CD4-positive, alpha-beta T cell treated with Interleukin-1 beta for 1 hour (primary cell): ENCODE measurements around the gene RABL2A.
"Not testable (repeated sequence)": the region's sequence is repeated elsewhere in the genome, so short reads cannot be mapped to it uniquely, and the experiment has no call there.

ENCODE experiments used
- DNase-seq, 2 donors: peaks; one replicate each; pipeline ENCODE4 v3.0.0-alpha.2; 2020 to 2022

Gene RABL2A

DNA sequence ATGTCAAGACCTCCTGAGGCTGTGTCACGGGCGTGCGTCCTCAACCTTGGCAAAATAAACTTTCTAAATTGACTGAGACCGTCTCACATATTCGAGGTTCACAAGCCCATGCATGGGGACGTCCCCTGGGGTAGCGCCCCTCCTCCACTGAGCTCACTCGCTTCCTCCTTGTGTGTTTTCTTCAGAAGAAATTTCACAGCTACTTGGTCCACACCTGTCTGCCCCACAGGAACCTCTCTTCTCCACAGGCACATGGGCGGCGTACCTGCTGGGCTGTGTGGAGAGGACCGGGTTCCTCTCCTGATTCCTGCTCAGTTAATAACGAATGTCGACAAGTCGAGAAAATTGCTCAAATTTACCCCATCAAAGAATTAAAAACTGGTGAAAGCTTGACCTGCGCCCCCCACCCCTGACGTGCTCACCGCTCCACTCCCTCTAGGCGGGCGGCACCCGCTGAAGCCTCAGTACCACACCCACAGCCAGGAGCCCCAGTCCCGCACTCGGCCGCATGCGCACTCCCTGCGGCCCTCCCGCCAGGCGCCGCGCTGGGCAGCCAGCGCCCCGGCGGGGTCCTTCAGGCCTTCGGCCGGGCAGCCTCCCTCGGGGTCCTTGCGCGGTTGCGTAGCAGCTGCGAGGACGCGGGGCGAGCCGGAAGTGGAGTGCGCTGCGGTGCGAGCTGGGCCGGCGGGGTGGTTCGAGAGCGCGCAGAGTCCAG is at the start of gene RABL2A:
TSS of gene RABL2A (plus strand) at position 651 of the 715 bp plus-strand sequence. CDS start 1,341 bp downstream, outside the sequence.
- peak; percentile 89 to 90 for DNase-seq

- DNase-seq, result not testable (repeated sequence)
These were observed 48.6 kb upstream of the RABL2A start for GRCh38 chr2:113578508-113578907.

GRCh38 chr2:113582473-113582872 is 44.6 kb upstream of the RABL2A start:
- not testable (repeated sequence) for DNase-seq

DNA sequence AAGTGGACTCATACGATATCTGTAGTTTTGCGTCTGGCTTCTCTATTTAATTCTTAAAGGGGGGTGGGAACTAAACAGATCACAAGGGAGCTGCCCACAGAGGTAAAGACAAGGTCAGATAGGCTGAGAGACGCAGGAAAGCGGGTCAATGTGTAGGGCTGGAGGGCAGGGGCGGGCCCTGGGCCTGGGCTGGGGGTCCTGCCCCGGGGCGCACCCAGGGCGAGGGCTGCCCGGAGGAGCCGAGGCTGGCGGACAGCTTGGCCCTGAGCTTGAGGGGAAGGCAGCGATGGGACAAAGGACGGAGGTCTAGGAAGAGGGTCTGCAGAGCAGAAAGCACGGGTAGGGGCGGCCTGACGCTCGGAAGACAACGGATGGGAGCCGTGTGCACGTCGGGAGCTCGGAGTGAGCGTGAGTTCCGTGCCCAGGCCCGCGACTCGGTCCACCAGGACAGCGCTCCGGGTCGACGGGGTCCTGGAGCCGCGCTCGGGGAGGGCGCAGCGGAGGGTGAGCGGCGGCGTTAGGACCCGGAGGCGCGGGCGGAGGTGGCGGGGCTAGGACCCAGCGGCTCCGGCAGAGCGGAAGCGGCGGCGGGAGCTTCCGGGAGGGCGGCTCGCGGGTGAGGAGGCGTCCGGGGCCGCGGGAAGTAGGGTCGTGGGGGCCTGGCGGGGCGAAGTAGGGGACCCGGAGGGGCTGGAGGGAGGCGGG is 43.4 kb upstream of the RABL2A start:
- peak; percentile 76 to 79 for DNase-seq

GRCh38 chr2:113584311-113585092 is 42.6 kb upstream of the RABL2A start:
- DNase-seq, result not testable (repeated sequence)

DNA sequence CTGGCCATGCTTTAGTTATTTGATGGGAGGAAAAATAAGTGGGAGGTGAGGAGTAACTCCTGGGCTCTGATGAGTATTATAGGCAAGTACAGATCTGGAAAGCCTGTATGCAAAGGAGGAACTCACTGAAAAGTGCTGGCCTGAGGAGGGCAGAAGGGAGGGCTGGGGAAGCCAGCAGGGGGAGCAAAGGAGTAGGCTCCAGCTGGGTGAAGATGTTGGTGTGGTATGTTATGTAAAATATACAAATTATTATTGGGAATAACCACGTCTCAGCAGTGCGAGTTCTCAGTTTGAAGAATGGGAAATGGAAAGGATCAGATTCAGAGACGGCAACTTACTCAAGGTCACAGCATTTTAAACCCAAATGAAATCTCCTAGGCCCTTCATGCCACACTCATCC is 39.9 kb upstream of the RABL2A start:
- peak; percentile 65 to 67 for DNase-seq

GRCh38 chr2:113589591-113589990 is 37.5 kb upstream of the RABL2A start:
- not testable (repeated sequence) for DNase-seq

DNA sequence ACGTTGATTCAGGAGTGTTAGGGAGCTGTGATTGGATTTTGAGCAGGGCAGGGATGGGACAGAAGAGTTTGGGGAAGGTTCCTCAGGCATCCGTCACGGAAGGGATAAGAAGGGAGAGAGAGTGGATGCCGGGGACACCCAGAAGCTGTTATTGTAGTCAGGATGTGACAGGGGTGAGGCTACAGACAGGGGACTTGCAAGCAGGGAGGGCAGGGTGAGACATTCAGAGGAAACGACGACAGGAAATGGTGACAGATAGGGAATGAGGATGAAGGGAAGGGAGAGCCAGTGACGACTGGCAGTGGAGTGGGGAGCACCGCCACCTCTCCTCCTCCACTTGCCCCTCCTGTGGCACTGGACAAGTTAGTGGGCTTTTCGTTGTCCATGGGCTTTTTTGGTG is 35.1 kb upstream of the RABL2A start:
- peak; percentile 24 to 45 for DNase-seq

DNA sequence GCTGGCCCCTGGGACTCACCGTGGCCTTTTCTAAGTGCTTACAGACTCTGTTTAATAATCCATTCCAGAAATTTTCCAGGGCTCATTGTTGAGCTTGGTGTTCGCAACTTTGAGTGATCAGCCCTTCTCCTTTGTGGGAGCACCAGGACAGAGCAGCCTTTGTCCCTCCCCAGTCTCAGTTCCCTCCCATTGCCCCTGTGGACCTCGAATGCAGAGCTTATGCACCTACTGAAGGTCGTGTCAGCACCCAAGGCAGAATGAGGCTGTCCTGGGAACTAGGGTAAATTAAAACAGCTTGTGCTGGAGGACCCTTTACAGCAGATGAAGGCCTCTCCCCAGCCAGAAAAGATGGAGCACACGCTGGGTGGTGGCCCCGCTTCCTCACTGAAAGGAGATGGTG is 33.8 kb upstream of the RABL2A start:
- DNase-seq, result not testable (repeated sequence)

DNA sequence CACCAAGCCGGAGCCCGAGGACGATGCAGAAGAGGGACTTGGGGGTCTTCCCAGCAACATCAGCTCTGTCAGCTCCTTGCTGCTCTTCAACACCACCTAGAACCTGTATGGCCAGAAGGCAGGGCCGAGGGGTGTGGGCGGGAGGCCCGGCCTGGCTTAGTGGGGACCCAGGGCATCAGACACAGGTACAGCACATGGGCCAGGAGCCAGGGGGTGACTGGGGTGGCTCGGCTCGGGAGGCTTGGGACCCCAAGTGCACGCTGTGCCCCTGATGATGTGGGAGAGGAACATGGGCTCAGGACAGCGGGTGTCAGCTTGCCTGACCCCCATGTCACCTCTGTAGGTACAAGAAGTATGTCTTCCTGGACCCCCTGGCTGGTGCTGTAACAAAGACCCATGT is 31.3 kb upstream of the RABL2A start:
- not testable (repeated sequence) for DNase-seq

GRCh38 chr2:113597164-113597563 is 29.9 kb upstream of the RABL2A start:
- DNase-seq, result not testable (repeated sequence)

DNA sequence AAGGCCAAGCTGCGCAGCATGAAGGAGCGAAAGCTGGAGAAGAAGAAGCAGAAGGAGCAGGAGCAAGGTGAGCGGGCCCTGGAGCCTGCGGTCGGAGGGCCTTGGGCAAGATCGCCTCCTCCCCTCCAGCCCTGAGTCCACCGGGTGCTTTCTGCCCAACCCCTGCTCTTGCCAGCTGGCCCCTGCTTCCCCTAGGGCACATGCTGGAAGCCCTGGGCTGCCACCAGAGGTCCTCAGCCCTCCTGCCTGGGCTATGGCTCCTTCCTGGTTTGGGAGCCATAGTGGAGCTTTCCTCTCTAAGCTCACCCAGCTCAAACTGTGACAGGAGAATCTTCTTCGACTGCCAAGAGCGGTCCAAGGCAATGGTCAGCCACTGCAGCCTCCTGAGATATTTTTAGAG is 29.5 kb upstream of the RABL2A start:
- not testable (repeated sequence) for DNase-seq

- DNase-seq, result not testable (repeated sequence)
These were observed 28.9 kb upstream of the RABL2A start for GRCh38 chr2:113598180-113598579.

DNA sequence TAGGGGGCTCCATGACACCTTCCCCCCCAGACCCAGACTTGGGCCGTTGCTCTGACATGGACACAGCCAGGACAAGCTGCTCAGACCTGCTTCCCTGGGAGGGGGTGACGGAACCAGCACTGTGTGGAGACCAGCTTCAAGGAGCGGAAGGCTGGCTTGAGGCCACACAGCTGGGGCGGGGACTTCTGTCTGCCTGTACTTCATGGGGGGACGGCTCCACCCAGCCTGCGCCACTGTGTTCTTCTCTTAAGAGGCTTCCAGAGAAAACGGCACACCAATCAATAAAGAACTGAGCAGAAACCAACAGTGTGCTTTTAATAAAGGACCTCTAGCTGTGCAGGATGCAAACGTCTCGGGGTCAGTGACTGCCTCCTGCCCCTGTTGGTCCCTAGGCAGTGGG is 28.3 kb upstream of the RABL2A start:
- DNase-seq, result not testable (repeated sequence)

DNA sequence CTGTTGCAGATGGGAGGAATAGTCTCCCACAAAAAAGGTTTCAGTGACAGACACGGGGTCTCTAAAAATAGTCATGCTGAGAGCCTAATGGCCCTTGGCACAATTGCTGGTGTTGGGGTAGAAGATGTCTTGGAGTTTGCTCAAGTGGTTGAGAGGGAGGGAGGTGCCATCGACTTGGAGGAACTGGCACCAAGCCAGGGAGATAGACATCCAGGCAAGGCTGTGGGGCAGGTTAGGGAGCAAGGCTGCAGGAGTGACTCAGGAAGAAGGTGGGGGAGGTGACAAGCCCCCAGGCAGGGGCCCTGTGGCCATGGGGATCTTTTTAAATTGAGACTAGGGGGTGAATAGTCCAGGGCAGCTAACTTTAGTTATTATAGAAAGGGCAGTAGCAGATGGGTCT is 27.9 kb upstream of the RABL2A start:
- DNase-seq, result not testable (repeated sequence)

DNA sequence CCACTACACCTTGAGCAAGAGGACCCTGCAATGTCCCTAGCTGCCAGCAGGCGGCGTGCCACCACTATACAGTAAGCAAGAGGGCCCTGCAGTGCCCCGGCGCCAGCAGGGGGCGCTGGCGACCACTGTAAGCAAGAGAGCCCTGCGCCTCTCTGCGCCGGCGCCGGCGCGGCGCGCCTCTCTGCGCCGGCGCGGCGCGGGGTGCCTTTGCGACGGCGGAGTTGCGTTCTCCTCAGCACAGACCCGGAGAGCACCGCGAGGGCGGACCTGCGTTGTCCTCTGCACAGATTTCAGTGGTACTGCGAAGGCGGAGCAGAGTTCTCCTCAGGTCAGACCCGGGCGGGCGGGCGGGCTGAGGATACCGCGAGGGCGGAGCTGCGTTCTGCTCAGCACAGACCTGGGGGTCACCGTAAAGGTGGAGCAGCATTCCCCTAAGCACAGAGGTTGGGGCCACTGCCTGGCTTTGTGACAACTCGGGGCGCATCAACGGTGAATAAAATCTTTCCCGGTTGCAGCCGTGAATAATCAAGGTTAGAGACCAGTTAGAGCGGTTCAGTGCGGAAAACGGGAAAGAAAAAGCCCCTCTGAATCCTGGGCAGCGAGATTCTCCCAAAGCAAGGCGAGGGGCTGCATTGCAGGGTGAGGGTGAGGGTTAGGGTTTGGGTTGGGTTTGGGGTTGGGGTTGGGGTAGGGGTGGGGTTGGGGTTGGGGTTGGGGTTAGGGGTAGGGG is 24.9 kb upstream of the RABL2A start:
- DNase-seq, result peak; percentile 52 to 68

- DNase-seq, result no peak
These were observed 24.1 kb upstream of the RABL2A start for GRCh38 chr2:113602869-113603466.

DNA sequence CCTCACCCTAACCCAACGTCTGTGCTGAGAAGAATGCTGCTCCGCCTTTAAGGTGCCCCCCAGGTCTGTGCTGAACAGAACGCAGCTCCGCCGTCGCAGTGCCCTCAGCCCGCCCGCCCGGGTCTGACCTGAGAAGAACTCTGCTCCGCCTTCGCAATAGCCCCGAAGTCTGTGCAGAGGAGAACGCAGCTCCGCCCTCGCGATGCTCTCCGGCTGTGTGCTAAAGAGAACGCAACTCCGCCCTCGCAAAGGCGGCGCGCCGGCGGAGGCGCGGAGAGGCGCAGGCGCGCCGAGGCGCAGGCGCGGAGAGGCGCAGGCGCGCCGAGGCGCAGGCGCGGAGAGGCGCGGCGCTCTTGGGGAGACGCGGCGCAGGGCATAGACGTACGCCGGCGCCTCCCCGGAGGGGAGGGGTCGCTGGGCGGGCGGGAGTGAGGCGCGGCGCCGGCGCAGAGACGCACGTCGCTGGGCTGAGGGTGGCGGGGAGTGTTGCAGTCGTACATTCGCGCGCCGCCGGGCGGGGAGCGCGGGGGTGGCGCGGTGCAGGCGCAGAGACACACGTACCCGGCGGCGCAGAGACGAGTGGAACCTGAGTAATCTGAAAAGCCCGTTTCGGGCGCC is 23.5 kb upstream of the RABL2A start:
- DNase-seq, result peak; percentile 90 to 93

GRCh38 chr2:113604085-113604477 is 23.0 kb upstream of the RABL2A start:
- peak; percentile 96 to 97 for DNase-seq

- not testable (repeated sequence) for DNase-seq
These were observed 22.4 kb upstream of the RABL2A start for GRCh38 chr2:113604661-113605060.

GRCh38 chr2:113606036-113606435 is 21.0 kb upstream of the RABL2A start:
- DNase-seq, result not testable (repeated sequence)

DNA sequence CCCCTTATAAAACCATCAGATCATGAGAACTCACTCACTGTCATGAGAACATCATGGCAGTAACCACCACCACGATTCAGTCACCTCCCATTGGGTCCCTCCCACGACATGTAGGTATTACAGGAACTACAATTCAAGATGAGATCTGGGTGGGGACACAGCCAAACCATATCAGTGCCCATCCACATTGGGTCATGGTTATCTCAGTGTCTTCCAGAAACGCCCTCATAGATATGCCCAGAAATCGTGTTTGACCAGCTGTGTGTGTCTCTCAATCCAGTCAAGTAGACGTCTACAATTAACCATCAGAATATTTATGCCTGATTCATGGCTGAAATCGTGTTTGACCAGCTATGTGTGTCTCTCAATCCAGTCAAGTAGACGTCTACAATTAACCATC is 17.2 kb upstream of the RABL2A start:
- DNase-seq, result not testable (repeated sequence)
